A673 (cell line): ENCODE measurements around the gene HCCS. TPM values are rescaled to one million over a fixed set of nuclear protein-coding genes. Genes with fewer than 3 reads are reported as not detected.

Experiments
- BruUV-seq: library from RNA; stranded (reverse); fragments of 400-500 nt; replicated peaks from 2 replicates; lab custom pipeline; 2021; lab: Mats Ljungman, UMichigan
- CTCF ChIA-PET: fragments of 300-600 bp; sonication (Branson Sonifier 250); formaldehyde crosslinking; loops from one replicate; lab custom pipeline; 2022; ENCODE audit warnings: antibody characterized with exemption; lab: Charles Lee
- POLR2A ChIA-PET: fragments of 300-600 bp; sonication (Branson Sonifier 250); formaldehyde crosslinking; loops from one replicate; lab custom pipeline; 2022; ENCODE audit warnings: antibody characterized with exemption; ENCODE audit not compliant: low non-redundant PET; lab: Charles Lee
- DNase-seq: peaks from one replicate; pipeline ENCODE4 v3.0.0-alpha.2; 2015; ENCODE audit warnings: low spot score
- H3K27ac ChIP-seq: fragments of 200-600 bp; sonication (generic); 2 replicates; pipeline ENCODE4 v1.5.1; 2016; ENCODE audit warnings: mixed run types, low read depth, mild to moderate bottlenecking, mixed read lengths, antibody characterized with exemption, low read length; ENCODE audit not compliant: poor library complexity, severe bottlenecking
- H3K27me3 ChIP-seq: fragments of 200-600 bp; sonication (generic); replicated peaks from 2 replicates; pipeline ENCODE4 v1.6.1; 2017; ENCODE audit warnings: mixed run types, low read depth, mild to moderate bottlenecking, mixed read lengths, antibody characterized with exemption, low read length; ENCODE audit not compliant: insufficient read depth, poor library complexity
- H3K36me3 ChIP-seq: fragments of 200-600 bp; sonication (generic); 2 replicates; pipeline ENCODE4 v1.6.1; 2016; ENCODE audit warnings: mixed run types, mild to moderate bottlenecking, mixed read lengths, antibody characterized with exemption, low read length; ENCODE audit not compliant: insufficient read depth, poor library complexity, severe bottlenecking
- H3K4me1 ChIP-seq: fragments of 200-600 bp; sonication (generic); 2 replicates; pipeline ENCODE4 v1.6.1; 2017; ENCODE audit warnings: mixed run types, mild to moderate bottlenecking, mixed read lengths, antibody characterized with exemption, low read length; ENCODE audit not compliant: insufficient read depth, poor library complexity, severe bottlenecking
- H3K4me3 ChIP-seq: fragments of 200-600 bp; sonication (generic); 2 replicates; pipeline ENCODE4 v1.5.1; 2016; ENCODE audit warnings: low read depth, mixed run types, mild to moderate bottlenecking, mixed read lengths, low read length; ENCODE audit not compliant: poor library complexity, severe bottlenecking
- H3K9me3 ChIP-seq: fragments of 200-600 bp; sonication (generic); 2 replicates; pipeline ENCODE4 v1.6.1; 2016; ENCODE audit warnings: mixed run types, low read depth, mild to moderate bottlenecking, mixed read lengths, antibody characterized with exemption, low read length; ENCODE audit not compliant: poor library complexity, severe bottlenecking
- CTCF ChIP-seq: fragments of 300-800, 200-600 bp; sonication (generic); conservative IDR thresholded peaks from 2 replicates; pipeline ENCODE4 v1.5.1; 2017; ENCODE audit warnings: low read depth, mild to moderate bottlenecking, antibody characterized with exemption, low read length, moderate library complexity, mixed read lengths
- EZH2 ChIP-seq: fragments of 200-600 bp; sonication (generic); IDR thresholded peaks from 2 replicates; pipeline ENCODE4 v1.6.1; 2017; ENCODE audit warnings: borderline replicate concordance, low read depth, mild to moderate bottlenecking, mixed read lengths, antibody characterized with exemption, low read length; ENCODE audit not compliant: poor library complexity, severe bottlenecking
- intact Hi-C: fragments of 100-400 bp; cut with micrococcal nuclease; formaldehyde crosslinking; loops from one replicate; pipeline ENCODE4 v1.10.0; 2022; ENCODE audit not compliant: unreplicated experiment
- total RNA-seq: library from RNA; stranded (reverse); gene quantifications from 2 replicates; pipeline ENCODE4 v1.2.3, GENCODE V29; 2021

Gene HCCS
- total RNA-seq, 1 experiment from 2014 or later: 51.2 TPM

- H3K9me3 ChIP-seq: no peaks in the 10 kb centered on the region
- no peaks in the 10 kb centered on the region for H3K4me1 ChIP-seq
- no peak overlapping the region for H3K4me3 ChIP-seq
- ChIA-PET CTCF (no interaction called here), POLR2A (no interaction called here)
- intact Hi-C loops: loop anchor here (5.0 to 10.0 kb wide), 2 partner anchors 376 to 918 kb away; no protein-coding TSS in a partner anchor
- TF ChIP-seq EZH2: no peak
- no peak for TF ChIP-seq CTCF
- BruUV-seq: no TSS peak
- no peak for DNase-seq
- H3K27me3 ChIP-seq: no peaks in the 10 kb centered on the region
- H3K27ac ChIP-seq: no peak overlapping the region
- no peaks in the 10 kb centered on the region for H3K36me3 ChIP-seq
Measured at GRCh38 chrX:11103006-11103405, 8.1 kb upstream of the HCCS start.

GRCh38 chrX:11103751-11104150 is 7.4 kb upstream of the HCCS start:
- Histone ChIP-seq H3K4me3 (no peak overlapping the region), H3K27ac (no peak overlapping the region), H3K27me3 (no peaks in the 10 kb centered on the region), H3K36me3 (no peaks in the 10 kb centered on the region), H3K4me1 (no peaks in the 10 kb centered on the region), H3K9me3 (no peaks in the 10 kb centered on the region)
- ChIA-PET CTCF (no interaction called here), POLR2A (no interaction called here)
- no peak for DNase-seq
- intact Hi-C loops: loop anchor here (5.0 to 10.0 kb wide), 2 partner anchors 376 to 919 kb away; no protein-coding TSS in a partner anchor
- TF ChIP-seq EZH2 (no peak), CTCF (no peak)
- no TSS peak for BruUV-seq

GRCh38 chrX:11105080-11105479 is 6.1 kb upstream of the HCCS start:
- CTCF ChIA-PET: no interaction called here

More at GRCh38 chrX:11105080-11105479, 6.1 kb upstream of the HCCS start:
- H3K4me3 ChIP-seq: no peak overlapping the region
- no peaks in the 10 kb centered on the region for H3K36me3 ChIP-seq
- BruUV-seq: no TSS peak
- no peaks in the 10 kb centered on the region for H3K27me3 ChIP-seq
- no peak overlapping the region for H3K27ac ChIP-seq
- intact Hi-C loops: loop anchor here (10.0 kb wide), 1 partner anchor 920 kb away; no protein-coding TSS in a partner anchor
- H3K9me3 ChIP-seq: no peaks in the 10 kb centered on the region
- peak; percentile 16 for DNase-seq
- no peaks in the 10 kb centered on the region for H3K4me1 ChIP-seq
- POLR2A ChIA-PET: no interaction called here
- no peak for TF ChIP-seq CTCF
- no peak for TF ChIP-seq EZH2
